ENCODE measurements around the gene PROSER2. TPM values are rescaled to one million over a fixed set of nuclear protein-coding genes. Genes with fewer than 3 reads are reported as not detected.

PROSER2 gene
- total RNA-seq, 1 donor from 2014 or later, result 5.7 TPM

DNA sequence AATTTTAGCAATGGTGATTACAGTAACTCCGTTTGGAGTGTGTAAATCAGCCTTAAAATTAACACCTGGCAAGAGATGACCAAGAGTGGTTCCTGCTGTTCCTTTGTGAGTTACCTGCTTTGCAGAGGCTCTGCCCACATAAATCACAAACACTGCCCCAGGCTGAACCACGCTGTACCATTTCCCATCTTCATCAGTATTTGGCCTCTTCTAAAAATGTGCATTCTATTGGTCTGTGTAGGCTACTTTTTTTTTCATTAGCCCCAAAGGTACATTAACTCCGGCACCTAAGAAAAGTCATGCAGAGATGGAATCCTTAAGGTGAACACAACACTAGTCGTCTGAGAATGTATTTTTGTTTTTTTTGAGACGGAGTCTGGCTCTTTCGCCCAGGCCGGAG is 96.1 kb downstream of the PROSER2 start:
- H3K27ac Mint-ChIP-seq (ENCODE audit: unreplicated experiment), result no peak overlapping the region
- peaks cover 23% of the 10 kb centered on the region for H3K36me3 Mint-ChIP-seq (ENCODE audit: low read depth, unreplicated experiment)
- TF ChIP-seq CTCF (IDR thresholded peaks at IDR 0.05; ENCODE audit: unreplicated experiment), result no peak
- H3K4me1 Mint-ChIP-seq (ENCODE audit: unreplicated experiment), result no peaks in the 10 kb centered on the region
- no peaks in the 10 kb centered on the region for H3K27me3 Mint-ChIP-seq (ENCODE audit: unreplicated experiment)
- H3K9me3 Mint-ChIP-seq (ENCODE audit: unreplicated experiment), result no peaks in the 10 kb centered on the region
- no peak overlapping the region for H3K4me3 Mint-ChIP-seq (ENCODE audit: unreplicated experiment)
- DNase-seq (ENCODE audit: low spot score), result no peak

Other genes with a start within 250 kb of the PROSER2 start
- 33.0 TPM for gene USP6NL, start 211.7 kb upstream of the PROSER2 start, total RNA-seq (ENCODE audit: unreplicated experiment)
- gene ECHDC3, start 81.0 kb upstream of the PROSER2 start, total RNA-seq (ENCODE audit: unreplicated experiment), result 6.1 TPM
- gene UPF2, start 219.5 kb downstream of the PROSER2 start, total RNA-seq (ENCODE audit: unreplicated experiment), result 21.9 TPM
- 31.7 TPM for gene DHTKD1, start 245.6 kb downstream of the PROSER2 start, total RNA-seq (ENCODE audit: unreplicated experiment)

Measured in endothelial cell (in vitro differentiated cells).